Fibroblast of pulmonary artery (primary cell): Measurements from ENCODE around the gene EPN1.

Experiments used
- DNase-seq: peaks from one replicate; pipeline ENCODE4 v3.0.0-alpha.2; 2010; ENCODE audit warnings: low read depth
- H3K4me3 ChIP-seq: replicated peaks from 2 replicates; pipeline ENCODE4 v1.5.1; 2011; ENCODE audit warnings: low read depth, mild to moderate bottlenecking, control low read depth, low read length, moderate library complexity
- CTCF ChIP-seq: IDR thresholded peaks from 2 replicates; pipeline ENCODE4 v1.5.1; 2011; ENCODE audit warnings: mild to moderate bottlenecking, control low read depth, low read length, inconsistent platforms; ENCODE audit errors: missing control alignments

EPN1 gene

GRCh38 chr19:55673889-55674288 lies 1.1 kb upstream of the EPN1 start:
- H3K4me3 ChIP-seq: no peak overlapping the region
- no peak for DNase-seq
- no peak for TF ChIP-seq CTCF

GRCh38 chr19:55674459-55674840 lies 576 bp upstream of the EPN1 start:
- no peak for DNase-seq
- no peak for TF ChIP-seq CTCF
- H3K4me3 ChIP-seq: peak overlapping the region; percentile 93

- TF ChIP-seq CTCF: no peak
- DNase-seq: no peak
- peak overlapping the region; percentile 93 for H3K4me3 ChIP-seq
These were observed 782 bp downstream of the EPN1 start for GRCh38 chr19:55675661-55676354.

- peak; percentile 22 for TF ChIP-seq CTCF
- peak; percentile 31 for DNase-seq
- peak overlapping the region; percentile 93 for H3K4me3 ChIP-seq
These were observed 1.4 kb downstream of the EPN1 start for GRCh38 chr19:55676383-55676782.

GRCh38 chr19:55676889-55677505 lies 2.0 kb downstream of the EPN1 start:
- H3K4me3 ChIP-seq: peak overlapping the region; percentile 93
- no peak for TF ChIP-seq CTCF
- no peak for DNase-seq

- no peak for DNase-seq
- no peak overlapping the region for H3K4me3 ChIP-seq
- no peak for TF ChIP-seq CTCF
These were observed 2.6 kb downstream of the EPN1 start for GRCh38 chr19:55677572-55678028.
